NCI-H1417 treated with DMSO at 0.1 percent for 48 hours (cell line): ENCODE results near the gene EPS8L3.
"Not testable (repeated sequence)": the region's sequence is repeated elsewhere in the genome, so short reads cannot be mapped to it uniquely, and the experiment has no call there.

Source experiments
- DNase-seq: peaks from one replicate; lab custom pipeline; 2025; lab: John Stamatoyannopoulos, UW

EPS8L3 gene

DNA sequence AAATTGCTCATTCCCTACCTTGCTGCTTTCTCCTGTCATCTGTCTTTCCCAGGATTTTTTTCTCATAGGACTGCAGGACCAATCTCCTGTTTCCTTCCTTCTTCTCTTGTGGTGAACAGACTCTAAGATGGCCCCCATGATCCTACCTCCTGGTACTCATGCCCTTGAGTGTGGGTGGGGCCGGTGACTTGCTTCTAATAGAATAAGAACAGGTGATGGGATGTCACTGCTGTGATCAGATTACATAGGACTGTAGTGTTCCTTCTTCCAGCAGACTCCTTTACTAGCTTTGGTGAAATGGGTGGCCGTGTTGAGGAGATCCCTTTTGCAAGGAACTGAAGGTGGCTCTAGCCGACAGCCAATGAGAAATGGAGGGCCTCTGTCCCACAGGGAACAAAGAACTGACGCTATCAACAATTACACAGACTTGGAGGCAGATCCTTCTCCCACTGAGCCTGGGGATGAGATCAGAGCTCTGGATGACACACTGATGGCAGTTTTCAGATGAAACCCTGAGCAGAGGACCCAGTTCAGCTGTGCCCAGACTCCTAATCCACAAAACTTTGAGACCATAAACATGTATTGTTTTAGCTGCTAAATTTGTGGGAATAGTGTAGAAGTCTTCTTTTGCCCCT lies 30.4 kb downstream of the EPS8L3 start:
- DNase-seq, result no peak

DNA sequence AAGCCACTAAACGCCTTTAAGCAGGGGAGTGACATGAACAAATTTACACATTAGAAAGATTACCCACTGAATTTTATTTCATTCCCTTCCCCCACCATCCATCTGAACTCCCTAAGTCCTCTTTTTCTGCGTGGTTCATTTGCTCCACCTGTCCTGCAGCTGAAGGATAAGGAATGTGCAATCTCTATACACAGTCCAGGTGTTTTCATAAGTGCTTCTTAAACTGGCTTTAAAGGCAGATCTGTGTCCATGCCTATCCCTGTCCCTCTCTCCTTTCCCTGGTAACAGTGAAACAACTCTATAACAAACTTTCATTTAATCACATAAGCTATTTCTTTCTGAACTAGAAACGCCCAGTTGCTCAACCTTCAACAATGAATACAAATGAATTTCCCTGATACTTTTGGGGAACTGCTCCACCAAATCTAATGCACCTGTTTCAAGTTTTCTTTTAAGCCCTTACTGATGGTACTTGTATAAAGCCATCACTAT lies 31.3 kb downstream of the EPS8L3 start:
- DNase-seq, result no peak

DNA sequence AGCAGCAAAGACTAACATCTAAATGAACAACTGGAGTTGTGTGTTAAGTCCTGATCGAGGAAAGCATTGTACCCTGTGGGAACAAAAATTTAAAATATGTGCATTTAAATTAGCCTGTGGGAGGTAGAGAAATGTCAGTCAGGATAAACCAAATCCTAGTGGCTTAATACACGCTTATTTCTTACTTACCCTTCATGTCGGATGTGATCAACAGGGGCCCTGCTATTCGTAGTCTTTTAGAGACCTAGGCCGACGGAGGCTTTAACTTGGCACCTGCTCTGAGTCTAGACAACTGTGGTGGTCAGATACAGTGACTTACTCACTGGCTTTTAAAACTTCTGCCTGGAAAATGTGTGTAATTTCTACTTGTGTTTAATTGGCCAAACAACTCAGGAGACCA lies 33.1 kb downstream of the EPS8L3 start:
- DNase-seq, result no peak

DNA sequence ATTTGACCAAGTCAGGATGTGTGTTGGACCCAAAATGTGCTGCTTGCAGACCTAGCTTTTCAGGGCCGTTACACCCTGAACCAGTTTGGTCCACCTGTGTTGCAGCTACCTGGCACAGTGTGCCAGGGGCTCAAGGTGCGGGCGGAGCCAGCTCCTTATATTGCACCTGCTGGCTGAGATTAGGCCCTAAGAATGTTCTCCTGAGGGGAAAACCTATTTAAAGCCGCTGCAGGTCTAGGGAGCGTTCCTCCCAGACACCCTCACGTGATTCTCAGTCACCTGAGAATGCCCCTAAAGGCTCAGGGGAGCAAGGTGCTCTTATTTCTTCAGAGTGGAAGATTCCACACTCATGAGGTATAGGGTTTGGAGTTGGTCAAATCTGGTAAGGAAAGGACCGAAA lies 34.9 kb downstream of the EPS8L3 start:
- no peak for DNase-seq

DNA sequence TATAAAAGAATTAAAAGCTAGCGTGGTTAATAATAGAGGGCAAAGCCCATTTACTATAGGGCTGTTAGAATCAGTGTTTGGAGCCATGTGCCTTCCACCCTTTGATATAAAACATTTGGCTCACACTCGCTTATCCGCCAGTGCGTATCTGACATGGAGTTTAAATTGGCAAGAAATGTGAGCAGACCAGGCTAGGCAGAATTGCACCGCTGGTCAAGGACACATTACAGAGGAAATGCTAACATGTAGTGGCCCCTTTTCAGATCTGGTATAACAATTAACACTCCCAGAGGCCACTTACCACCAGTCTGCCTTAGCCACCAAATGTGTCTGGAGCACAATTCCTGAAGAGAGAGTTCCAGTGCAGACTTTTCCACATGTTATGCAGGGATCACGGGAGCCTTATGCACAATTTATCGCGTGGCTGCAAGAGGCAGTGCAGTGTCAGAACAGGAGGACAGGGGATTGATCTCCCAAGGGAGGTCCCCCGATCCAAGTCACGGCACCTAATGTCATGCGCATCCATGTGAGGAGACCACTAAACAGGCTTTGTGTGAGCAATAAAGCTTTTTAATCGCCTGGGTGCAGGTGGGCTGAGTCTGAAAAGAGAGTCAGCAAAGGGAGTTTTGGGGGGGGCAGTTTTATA lies 36.9 kb downstream of the EPS8L3 start:
- no peak for DNase-seq

DNA sequence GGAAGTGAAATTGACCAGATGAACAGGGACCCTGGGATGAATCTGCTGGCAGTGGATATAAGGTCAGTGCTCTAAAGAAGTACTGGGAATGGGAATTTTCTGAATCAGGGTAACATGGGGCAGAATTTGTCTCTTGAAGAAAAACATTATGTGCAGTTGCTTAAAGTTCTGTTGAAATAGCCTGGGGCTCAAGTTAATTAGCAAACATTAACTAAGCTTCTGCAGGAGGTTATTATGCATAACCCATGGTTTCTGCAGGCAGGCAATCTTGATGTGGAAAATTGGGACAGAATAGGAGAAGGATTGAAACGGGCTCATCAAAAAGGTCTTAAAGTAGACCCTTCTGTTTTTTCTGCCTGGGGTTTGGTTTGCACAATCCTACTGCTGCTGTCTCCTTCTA lies 37.7 kb downstream of the EPS8L3 start:
- DNase-seq, result no peak

DNA sequence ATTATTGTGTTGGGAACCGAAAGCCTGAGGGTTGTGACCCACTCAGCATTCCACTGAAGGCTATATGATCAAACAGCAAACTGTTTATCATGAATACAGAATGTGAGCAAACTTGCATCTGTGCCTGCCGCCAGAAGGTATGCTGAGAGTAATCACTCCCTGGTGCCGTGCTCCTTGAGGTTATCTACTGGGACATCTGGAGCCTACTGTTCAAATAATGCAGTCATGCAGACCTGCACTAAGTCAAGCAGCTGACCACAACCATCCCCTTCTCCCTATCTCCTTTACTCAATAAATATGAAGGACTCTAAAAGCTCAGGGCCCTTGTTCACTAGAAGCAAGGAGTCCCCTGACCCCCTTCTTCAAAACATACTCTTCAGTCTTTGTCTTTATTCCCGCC lies 38.2 kb downstream of the EPS8L3 start:
- no peak for DNase-seq

DNA sequence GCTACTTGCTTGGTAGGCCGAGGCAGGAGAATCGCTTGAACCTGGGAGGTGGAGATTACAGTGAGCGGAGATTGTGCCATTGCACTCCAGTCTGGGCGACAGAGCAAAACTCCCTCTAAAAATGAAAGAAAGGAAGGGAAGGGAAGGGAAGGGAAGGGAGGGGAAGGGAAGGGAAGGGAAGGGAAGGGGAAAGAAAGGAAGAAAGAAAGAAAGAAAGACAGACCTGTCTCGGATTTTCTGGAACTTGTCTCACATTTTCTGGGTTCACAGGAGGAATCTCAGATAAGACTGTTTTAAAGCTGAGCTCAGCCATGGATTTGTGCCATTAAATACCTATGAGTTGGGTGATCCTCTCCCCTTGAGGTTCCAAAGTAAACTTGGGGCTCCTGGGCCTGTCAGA lies 38.8 kb downstream of the EPS8L3 start:
- DNase-seq, result no peak

DNA sequence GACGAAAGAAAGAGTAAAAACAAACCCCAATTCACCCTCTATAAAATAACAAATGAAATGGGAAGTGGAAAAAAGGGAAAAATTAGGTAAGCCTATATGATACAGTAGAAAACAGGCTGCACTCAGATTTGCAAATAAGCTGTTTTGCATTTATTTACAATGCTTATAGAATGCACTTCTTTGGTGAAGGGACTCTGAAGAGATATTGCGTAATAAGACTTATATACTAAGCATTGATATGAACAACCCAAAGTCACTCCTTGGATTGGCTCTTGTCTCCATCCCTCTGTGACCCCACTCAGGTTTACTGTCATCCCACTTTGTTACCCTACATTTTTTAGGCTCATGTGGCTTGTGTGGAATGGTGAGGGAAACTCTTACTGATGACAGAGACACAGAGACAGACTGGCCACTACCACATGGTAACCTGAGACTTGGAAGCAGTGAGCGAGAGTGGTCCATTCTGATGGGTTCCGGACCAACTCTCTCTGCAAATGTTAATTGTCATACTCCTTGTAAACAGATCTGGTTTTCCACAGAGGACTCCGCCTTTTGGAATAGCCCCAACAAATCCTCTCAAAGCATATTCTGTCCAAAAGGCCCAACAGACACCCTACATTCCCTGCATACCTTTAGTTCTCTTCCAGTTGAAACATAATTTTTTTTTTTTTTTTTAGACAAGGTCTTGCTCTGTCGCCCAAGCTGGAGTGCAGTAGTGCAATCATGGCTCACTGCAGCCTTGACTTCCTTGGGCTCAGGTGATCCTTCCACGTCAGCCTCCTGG lies 40.6 kb downstream of the EPS8L3 start:
- no peak for DNase-seq

DNA sequence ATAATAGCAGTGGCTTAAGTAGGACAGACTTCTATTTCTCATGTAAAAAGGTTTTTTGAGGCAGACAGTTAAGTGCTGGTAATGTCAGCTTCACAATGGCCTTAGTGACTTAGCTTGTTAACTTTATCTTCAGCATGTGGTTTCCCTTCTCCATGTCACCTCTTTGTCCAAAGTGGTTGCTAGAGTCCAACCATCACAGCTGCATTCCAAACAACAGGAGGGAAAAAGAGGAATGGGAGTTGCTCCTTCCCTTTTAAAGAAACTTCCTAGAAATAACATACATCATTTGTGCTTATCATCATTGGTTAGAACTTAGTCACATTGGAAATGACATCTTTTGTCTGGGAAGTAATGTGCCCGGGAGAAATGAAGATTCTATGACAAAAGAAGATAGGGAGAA lies 41.8 kb downstream of the EPS8L3 start:
- DNase-seq, result no peak

DNA sequence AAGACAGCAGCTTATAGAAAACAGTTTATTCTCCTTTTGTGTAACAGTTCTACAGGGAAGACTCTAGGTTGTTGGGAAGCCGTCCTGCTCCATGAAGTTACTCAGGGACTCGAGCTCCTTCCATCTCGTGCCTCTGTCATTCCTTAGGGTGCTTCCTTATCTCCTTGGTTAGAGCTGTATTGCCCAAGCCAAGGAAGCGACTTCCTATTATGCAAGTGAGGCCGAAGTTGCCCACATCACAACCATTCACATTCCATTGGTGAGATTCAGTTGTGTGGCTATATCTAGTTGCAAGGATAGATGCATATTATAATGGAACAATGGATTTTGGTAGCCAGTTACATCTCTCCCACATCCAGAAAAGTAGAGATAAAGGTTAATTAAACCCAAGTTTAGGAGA lies 42.7 kb downstream of the EPS8L3 start:
- DNase-seq, result no peak

DNA sequence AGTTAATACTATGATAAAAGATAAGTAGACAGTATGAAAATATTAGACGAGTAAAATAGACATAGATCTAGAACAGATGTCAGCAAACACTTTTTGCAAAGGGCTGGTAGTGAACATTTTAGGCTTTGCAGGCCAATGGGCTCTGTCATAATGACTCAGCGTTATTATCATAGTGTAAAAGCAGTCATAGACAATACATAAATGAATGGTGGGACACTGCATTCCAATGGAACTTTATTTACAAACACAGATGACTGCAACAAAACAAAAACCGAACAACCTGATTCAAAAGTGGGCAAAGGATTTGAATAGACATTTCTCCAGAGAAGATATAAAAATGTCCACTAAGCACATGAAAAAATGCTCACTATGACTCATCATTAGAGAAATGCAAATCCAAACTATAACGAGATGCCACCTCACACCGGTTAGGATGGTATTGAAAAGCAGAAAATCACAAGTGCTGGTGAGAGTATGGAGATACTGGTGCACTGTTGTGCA lies 44.3 kb downstream of the EPS8L3 start:
- DNase-seq, result no peak

DNA sequence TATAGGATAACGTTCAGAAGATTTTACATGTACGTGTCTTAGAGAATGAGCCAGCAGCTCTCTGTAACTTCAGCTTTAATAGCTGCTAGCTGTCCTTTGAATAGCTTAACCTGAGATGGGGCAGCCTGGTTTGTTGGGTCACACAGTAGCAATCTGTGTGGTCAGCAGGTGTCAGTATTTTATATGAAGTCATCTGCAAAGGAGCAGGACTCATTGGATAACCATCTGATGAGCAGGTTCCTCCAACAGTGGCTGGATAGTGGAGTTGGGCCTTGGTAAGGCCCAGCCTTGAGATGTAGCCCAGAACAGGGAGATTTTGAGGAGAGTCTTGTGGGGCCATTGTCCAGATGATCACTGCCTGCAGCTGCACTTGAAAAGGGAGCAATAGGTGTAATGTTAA lies 45.2 kb downstream of the EPS8L3 start:
- DNase-seq, result no peak

DNA sequence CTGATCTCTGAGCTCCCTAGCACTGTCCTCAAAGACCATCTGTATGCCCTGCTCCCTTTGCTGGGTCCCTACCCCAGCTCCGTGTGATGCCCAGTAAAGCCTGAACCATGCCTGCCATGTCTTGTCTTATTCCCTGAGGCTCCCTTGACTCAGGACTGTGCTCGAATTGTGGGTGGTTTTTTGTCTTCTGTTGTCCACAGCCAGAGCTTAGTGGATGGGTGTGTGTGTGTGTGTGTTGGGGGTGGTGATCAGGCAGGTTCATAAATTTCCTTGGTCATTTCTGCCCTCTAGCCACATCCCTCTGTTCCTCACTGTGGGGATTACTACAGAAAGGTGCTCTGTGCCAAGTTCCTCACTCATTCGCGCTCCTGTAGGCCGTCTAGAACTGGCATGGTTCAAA lies 46.0 kb downstream of the EPS8L3 start:
- no peak for DNase-seq

DNA sequence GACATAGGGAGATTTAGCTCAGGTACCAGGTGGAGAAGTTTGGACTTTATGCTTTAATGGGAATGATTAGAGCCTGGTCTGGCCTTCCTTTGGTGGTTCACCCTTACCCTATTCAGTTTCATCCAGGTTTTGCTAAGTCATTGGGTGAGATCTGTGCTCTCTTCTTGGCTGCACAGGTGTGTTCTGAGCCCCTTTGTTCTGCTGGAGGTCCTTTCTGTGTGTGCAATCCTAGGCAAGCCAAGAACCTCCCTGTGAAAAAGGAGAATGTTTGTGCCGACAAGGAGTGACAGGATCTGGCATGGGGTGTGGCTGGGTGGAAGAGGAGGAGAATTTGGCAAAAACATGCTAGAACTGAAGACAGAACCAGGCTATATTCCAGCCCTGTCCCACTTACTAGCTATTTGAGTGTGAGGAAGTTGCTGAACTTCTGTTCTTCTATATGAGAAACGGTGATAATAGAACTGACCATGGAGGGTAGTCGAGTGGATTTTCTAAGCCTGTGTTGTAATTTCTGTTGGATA lies 47.1 kb downstream of the EPS8L3 start:
- DNase-seq, result no peak

DNA sequence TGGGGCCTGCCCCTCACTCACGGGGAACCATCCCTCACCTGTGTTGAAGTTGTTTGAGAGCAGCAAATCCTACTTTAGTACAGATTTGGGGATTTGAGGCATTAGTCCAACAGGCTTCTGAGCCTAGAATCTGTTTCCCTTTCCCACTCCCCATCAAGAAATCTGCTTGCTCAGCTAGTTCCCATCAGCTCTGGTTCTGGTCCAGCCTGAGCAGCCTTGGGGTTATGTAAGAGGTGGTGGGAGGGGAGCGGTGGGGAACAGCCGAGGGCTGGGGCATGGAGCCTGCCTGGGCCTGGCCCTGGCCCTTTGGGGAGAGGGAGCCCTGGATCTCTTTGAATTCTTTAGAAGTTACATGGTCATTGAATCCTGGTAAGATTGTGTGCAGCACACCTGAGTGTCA lies 47.6 kb downstream of the EPS8L3 start:
- DNase-seq, result no peak

DNA sequence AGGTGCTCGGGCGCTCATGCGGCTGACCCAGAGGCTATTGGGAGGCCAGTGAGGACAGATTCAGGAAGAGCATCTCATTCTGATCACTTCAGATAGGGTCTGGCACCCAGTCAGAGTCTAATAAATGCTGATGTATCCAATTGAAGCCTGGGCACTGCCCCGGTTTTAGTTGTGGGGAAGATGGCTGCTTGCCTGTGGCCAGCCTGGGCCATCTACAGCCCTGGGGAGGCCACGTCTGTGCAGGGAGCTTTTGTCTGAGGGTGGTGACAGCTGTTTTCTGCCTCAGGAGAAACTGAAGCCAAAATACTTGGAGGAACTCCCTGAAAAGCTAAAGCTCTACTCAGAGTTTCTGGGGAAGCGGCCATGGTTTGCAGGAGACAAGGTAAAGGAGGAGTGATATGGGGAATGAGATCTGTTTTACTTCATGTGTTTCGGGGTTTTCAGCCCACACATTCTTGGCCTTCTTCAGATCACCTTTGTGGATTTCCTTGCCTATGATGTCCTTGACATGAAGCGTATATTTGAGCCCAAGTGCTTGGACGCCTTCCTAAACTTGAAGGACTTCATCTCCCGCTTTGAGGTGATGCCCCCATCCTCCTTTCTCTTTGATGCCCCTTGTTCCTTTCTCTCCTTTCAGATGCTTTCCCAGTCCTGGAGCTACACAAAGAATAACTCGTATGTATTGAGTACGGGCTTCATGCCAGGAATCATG lies 48.9 kb downstream of the EPS8L3 start:
- DNase-seq, result no peak

DNA sequence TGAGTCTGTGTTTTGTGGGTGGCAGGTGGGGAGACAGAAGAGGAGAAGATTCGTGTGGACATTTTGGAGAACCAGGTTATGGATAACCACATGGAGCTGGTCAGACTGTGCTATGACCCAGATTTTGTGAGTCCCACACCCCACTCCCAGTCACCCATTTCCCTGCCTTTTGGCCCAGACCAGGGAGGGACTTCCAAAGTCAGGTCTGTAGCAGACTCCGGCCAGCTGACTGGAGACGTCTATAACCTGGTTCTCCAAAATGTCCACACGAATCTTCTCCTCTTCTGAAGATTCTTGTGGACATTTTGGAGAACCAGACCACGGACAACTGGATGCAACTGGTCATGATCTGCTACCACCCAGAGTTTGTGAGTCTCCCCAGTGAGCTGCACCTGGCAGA lies 50.1 kb downstream of the EPS8L3 start:
- DNase-seq, result no peak

DNA sequence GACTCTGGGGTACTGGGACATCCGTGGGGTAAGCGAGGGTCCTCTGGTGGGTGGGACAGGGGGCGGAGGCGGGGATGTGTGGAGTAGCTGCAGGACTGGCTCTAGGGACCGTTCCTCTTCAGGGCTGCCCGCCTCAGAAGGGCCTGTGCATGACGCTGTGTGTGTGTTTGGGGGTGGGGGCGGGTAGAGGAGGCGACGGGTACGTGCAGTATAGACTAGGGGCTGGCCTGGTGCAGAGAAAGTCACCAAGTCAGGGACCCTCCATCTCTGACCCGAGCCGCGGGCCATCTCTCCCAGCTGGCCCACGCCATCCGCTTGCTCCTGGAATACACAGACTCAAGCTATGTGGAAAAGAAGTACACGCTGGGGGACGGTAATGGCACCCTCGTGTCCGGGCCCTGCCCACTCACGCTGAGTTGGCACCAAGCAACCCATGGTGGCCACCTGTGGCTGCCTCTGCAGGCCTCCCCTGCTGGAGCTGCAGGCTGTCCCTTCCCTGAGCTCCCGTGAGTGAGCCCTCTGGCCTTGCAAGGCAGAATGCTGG lies 51.3 kb downstream of the EPS8L3 start:
- DNase-seq, result no peak

DNA sequence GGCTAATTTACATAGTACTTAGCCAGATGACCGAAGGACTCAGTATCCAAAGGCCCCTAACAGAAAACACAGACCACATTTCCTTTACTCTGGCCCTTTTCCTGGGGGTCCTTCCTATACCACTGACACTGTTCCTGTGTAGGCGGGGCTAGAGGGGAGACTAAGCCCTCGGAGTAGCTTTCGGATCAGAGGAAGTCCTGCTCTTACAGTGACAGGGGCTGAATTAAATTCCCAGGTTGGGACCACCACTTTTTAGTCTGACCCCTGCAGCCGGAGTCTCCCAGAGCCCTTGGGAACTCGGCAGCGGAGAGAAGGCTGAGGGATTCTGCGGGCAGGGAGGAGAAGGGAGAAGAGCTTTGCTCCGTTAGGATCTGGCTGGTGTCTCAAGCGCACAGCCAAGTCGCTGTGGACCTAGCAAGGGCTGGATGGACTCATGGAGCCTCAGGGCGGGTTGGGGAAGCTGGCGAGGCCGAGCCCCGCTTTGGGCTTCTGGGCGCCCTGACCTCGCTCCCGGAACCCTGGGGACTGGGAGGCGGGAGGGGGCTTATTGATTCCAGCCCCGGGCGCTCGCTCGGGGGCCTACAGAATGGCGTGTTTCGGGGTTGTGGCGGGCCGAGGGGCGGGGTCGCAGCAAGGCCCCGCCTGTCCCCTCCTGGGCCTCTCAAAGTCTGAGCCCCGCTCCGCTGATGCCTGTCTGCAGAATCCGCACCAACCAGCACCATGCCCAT lies 52.0 kb downstream of the EPS8L3 start, which contains the start of gene GSTM5:
GSTM5 (plus strand) TSS at position 659 of the 728 bp plus-strand sequence; CDS start at position 721, 62 bp downstream.
- not testable (repeated sequence) for DNase-seq

DNA sequence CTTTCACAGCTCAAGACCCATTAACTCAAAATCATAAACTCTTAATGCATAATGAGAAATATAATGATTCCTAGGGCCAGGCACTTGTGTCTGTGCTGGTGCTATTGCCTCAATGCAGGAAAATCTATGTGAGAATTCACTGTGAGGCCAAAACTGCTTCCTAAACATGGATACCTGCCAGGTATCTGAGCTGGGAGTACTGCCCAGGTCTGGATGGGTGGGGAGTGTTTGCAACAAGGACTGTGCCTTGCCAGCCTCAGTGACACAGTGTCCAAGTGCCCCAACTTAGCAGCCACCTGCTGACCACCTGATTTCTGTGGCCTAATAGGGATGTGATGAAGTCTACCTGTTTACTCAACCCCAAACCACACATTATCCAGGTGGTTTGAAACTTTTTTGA lies 53.9 kb downstream of the EPS8L3 start:
- not testable (repeated sequence) for DNase-seq
